Left renal pelvis (tissue), 4 donors: ENCODE measurements around the gene ASIC1. TPM values are rescaled to one million over a fixed set of nuclear protein-coding genes. Genes with fewer than 3 reads are reported as not detected.
A peak's percentile ranks its signal among the peaks of the same experiment; 100 is the strongest.

Source experiments
- DNase-seq, 4 donors: peaks; one replicate each; pipeline ENCODE4 v3.0.0-alpha.2; 2013; ENCODE audit warnings: low read depth in 4 of 4, low spot score in 3 of 4
- polyA plus RNA-seq, 4 donors: library from polyadenylated mRNA; unstranded; fragments of 120-200 nt; gene quantifications; one replicate each; pipeline ENCODE4 v1.2.1, GENCODE V29; 2013; ENCODE audit not compliant: insufficient read length in 4 of 4

The ASIC1 gene
- polyA plus RNA-seq, 4 donors, result 4.3 to 21.4 (median 4.9) TPM

GRCh38 chr12:50103767-50104321 is 46.4 kb downstream of the ASIC1 start, which contains the start of gene GPD1:
Gene GPD1 (plus strand): TSS chr12:50104008. CDS start chr12:50104051, 43 bp downstream.
- peak in 1 of 4 donors; percentile 20 for DNase-seq

- peak in 1 of 4 donors; percentile 45 for DNase-seq
Measured at GRCh38 chr12:50104417-50105366, 47.3 kb downstream of the ASIC1 start.

GRCh38 chr12:50105913-50106450 is 48.6 kb downstream of the ASIC1 start:
- no peak for DNase-seq

- no peak for DNase-seq
Measured at GRCh38 chr12:50106907-50107306, 49.5 kb downstream of the ASIC1 start.

- DNase-seq, result no peak
Measured at GRCh38 chr12:50107416-50108268, 50.2 kb downstream of the ASIC1 start.

GRCh38 chr12:50109319-50109718 is 51.9 kb downstream of the ASIC1 start:
- DNase-seq, result no peak

GRCh38 chr12:50110127-50110761 is 52.8 kb downstream of the ASIC1 start:
- DNase-seq, result no peak

GRCh38 chr12:50110762-50111351 is 53.5 kb downstream of the ASIC1 start:
- DNase-seq, result peak in 3 of 4 donors; percentile 58 to 83 (median 61)

- no peak for DNase-seq
Measured at GRCh38 chr12:50111395-50111692, 53.9 kb downstream of the ASIC1 start.

GRCh38 chr12:50111693-50112455 is 54.5 kb downstream of the ASIC1 start, which contains the start of gene COX14:
Gene COX14 (plus strand): TSS chr12:50112236. CDS start chr12:50120044, 7,808 bp downstream.
- peak; percentile 98 to 99 (median 99) for DNase-seq

GRCh38 chr12:50112456-50113218 is 55.2 kb downstream of the ASIC1 start:
- DNase-seq, result no peak

GRCh38 chr12:50117057-50117622 is 59.7 kb downstream of the ASIC1 start:
- no peak for DNase-seq

GRCh38 chr12:50119387-50119786 is 62.0 kb downstream of the ASIC1 start:
- no peak for DNase-seq

GRCh38 chr12:50120521-50120920 is 63.1 kb downstream of the ASIC1 start:
- DNase-seq, result no peak

- no peak for DNase-seq
Measured at GRCh38 chr12:50120953-50121352, 63.6 kb downstream of the ASIC1 start.

- no peak for DNase-seq
Measured at GRCh38 chr12:50121641-50122040, 64.2 kb downstream of the ASIC1 start.

GRCh38 chr12:50123203-50123602 is 65.8 kb downstream of the ASIC1 start:
- no peak for DNase-seq

GRCh38 chr12:50127546-50127945 is 70.2 kb downstream of the ASIC1 start:
- no peak for DNase-seq
